Hepatocyte (in vitro differentiated cells): ENCODE results near the gene SLC1A2. TPM values are rescaled to one million over a fixed set of nuclear protein-coding genes. Genes with fewer than 3 reads are reported as not detected.

Source experiments
- DNase-seq: peaks from one replicate; pipeline ENCODE4 v3.0.0-alpha.2; 2016; ENCODE audit warnings: low spot score
- H2AFZ ChIP-seq: fragments of 200-600 bp; sonication (generic); 2 replicates; pipeline ENCODE4 v1.6.0; 2016; ENCODE audit warnings: antibody characterized with exemption, mild to moderate bottlenecking
- H3K27ac ChIP-seq: fragments of 200-600 bp; sonication (generic); 2 replicates; pipeline ENCODE4 v1.5.1; 2016; ENCODE audit warnings: mild to moderate bottlenecking
- H3K27me3 ChIP-seq: fragments of 200-600 bp; sonication (generic); 2 replicates; pipeline ENCODE4 v1.6.1; 2016
- H3K36me3 ChIP-seq: fragments of 200-600 bp; sonication (generic); replicated peaks from 2 replicates; pipeline ENCODE4 v1.5.1; 2016; ENCODE audit warnings: low read depth; ENCODE audit not compliant: insufficient read depth
- H3K4me1 ChIP-seq: fragments of 200-600 bp; sonication (generic); 2 replicates; pipeline ENCODE4 v1.5.1; 2016; ENCODE audit warnings: mild to moderate bottlenecking, moderate library complexity; ENCODE audit not compliant: insufficient read depth
- H3K4me2 ChIP-seq: fragments of 200-600 bp; sonication (generic); 2 replicates; pipeline ENCODE4 v1.6.0; 2016
- H3K4me3 ChIP-seq: fragments of 200-600 bp; sonication (generic); 2 replicates; pipeline ENCODE4 v1.5.1; 2016; ENCODE audit warnings: mild to moderate bottlenecking
- H3K79me2 ChIP-seq: fragments of 200-600 bp; sonication (generic); 2 replicates; pipeline ENCODE4 v1.6.0; 2017; ENCODE audit warnings: mild to moderate bottlenecking
- H3K9me2 ChIP-seq: fragments of 200-600 bp; sonication (generic); replicated peaks from 2 replicates; pipeline ENCODE4 v1.6.0; 2017; ENCODE audit warnings: mild to moderate bottlenecking; ENCODE audit not compliant: insufficient read depth
- H3K9me3 ChIP-seq: fragments of 200-600 bp; sonication (generic); 2 replicates; pipeline ENCODE4 v1.5.1; 2016; ENCODE audit warnings: low read depth, mild to moderate bottlenecking
- H4K20me1 ChIP-seq: fragments of 200-600 bp; sonication (generic); 2 replicates; pipeline ENCODE4 v1.6.0; 2016; ENCODE audit warnings: mild to moderate bottlenecking; ENCODE audit not compliant: insufficient read depth, poor library complexity, severe bottlenecking
- CTCF ChIP-seq: fragments of 200-600 bp; sonication (generic); IDR thresholded peaks from 2 replicates; pipeline ENCODE4 v1.5.1; 2016; ENCODE audit warnings: antibody characterized with exemption, mild to moderate bottlenecking; ENCODE audit not compliant: poor library complexity
- EZH2 ChIP-seq: fragments of 200-600 bp; sonication (generic); IDR thresholded peaks from 2 replicates; pipeline ENCODE4 v1.6.1; 2016; ENCODE audit warnings: antibody characterized with exemption, mild to moderate bottlenecking, borderline replicate concordance
- EZH2phosphoT487 ChIP-seq: fragments of 200-600 bp; sonication (generic); IDR thresholded peaks from one replicate; pipeline ENCODE4 v1.6.1; 2018; ENCODE audit warnings: antibody characterized with exemption, mild to moderate bottlenecking, low read depth, moderate library complexity; ENCODE audit not compliant: unreplicated experiment, severe bottlenecking
- WGBS: methylation state at CpG from one replicate; pipeline ENCODE4 v1.1.6; 2016; ENCODE audit warnings: low lambda C conversion rate; ENCODE audit errors: missing lambda C conversion rate; 5-methylcytosine and 5-hydroxymethylcytosine counted together
- polyA plus RNA-seq: library from polyadenylated mRNA; unstranded; fragments of >200 nt; fragmentation: Nextera tagmentation; extraction: Ambion mirVana; gene quantifications from 2 replicates; pipeline ENCODE4 v1.2.1, GENCODE V29; 2016
- total RNA-seq: library from RNA; depleted of rRNA; stranded (reverse); fragments of >200 nt; gene quantifications from 2 replicates; pipeline ENCODE4 v1.2.3, GENCODE V29; 2014

Gene SLC1A2
- total and polyA plus RNA-seq, 2 experiments from 2014 or later: 0.59 to 2.9 TPM

GRCh38 chr11:35359321-35360054, 59.9 kb downstream of the SLC1A2 start:
- H3K9me3 ChIP-seq: no peaks in the 10 kb centered on the region
- H3K36me3 ChIP-seq: no peaks in the 10 kb centered on the region
- H3K9me2 ChIP-seq: no peaks in the 10 kb centered on the region
- WGBS: 84% methylated on average over 3 of the region's 3 CpGs
- no peaks in the 10 kb centered on the region for H3K79me2 ChIP-seq
- no peak overlapping the region for H3K4me3 ChIP-seq
- no peak overlapping the region for H3K27ac ChIP-seq
- TF ChIP-seq EZH2phosphoT487 (no peak), CTCF (no peak), EZH2 (no peak)
- no peaks in the 10 kb centered on the region for H3K27me3 ChIP-seq
- DNase-seq: no peak
- peaks cover 5% of the 10 kb centered on the region for H3K4me1 ChIP-seq
- H2AFZ ChIP-seq: no peak overlapping the region
- H3K4me2 ChIP-seq: no peak overlapping the region
- no peaks in the 10 kb centered on the region for H4K20me1 ChIP-seq

GRCh38 chr11:35358391-35358790, 61.0 kb downstream of the SLC1A2 start:
- no peaks in the 10 kb centered on the region for H3K9me3 ChIP-seq
- no peaks in the 10 kb centered on the region for H3K79me2 ChIP-seq
- H4K20me1 ChIP-seq: no peaks in the 10 kb centered on the region
- TF ChIP-seq EZH2 (no peak), EZH2phosphoT487 (no peak), CTCF (no peak)
- no peak for DNase-seq
- no peaks in the 10 kb centered on the region for H3K36me3 ChIP-seq
- no peaks in the 10 kb centered on the region for H3K4me1 ChIP-seq
- H3K9me2 ChIP-seq: no peaks in the 10 kb centered on the region
- no peak overlapping the region for H3K4me3 ChIP-seq
- H3K27ac ChIP-seq: no peak overlapping the region
- no peak overlapping the region for H2AFZ ChIP-seq
- H3K27me3 ChIP-seq: no peaks in the 10 kb centered on the region
- H3K4me2 ChIP-seq: no peak overlapping the region

GRCh38 chr11:35357923-35358322, 61.4 kb downstream of the SLC1A2 start:
- WGBS: 84% methylated on average over 5 of the region's 5 CpGs
- H3K9me3 ChIP-seq: no peaks in the 10 kb centered on the region
- TF ChIP-seq CTCF: no peak
- TF ChIP-seq EZH2phosphoT487: no peak
- no peak for TF ChIP-seq EZH2
- H3K79me2 ChIP-seq: no peaks in the 10 kb centered on the region
- H3K27me3 ChIP-seq: no peaks in the 10 kb centered on the region
- H3K27ac ChIP-seq: no peak overlapping the region
- no peak for DNase-seq
- H3K4me2 ChIP-seq: no peak overlapping the region
- no peaks in the 10 kb centered on the region for H3K4me1 ChIP-seq
- no peak overlapping the region for H3K4me3 ChIP-seq
- H4K20me1 ChIP-seq: no peaks in the 10 kb centered on the region
- no peak overlapping the region for H2AFZ ChIP-seq
- H3K36me3 ChIP-seq: no peaks in the 10 kb centered on the region
- H3K9me2 ChIP-seq: no peaks in the 10 kb centered on the region
